ENCODE measurements around the gene C11orf98.

DNA sequence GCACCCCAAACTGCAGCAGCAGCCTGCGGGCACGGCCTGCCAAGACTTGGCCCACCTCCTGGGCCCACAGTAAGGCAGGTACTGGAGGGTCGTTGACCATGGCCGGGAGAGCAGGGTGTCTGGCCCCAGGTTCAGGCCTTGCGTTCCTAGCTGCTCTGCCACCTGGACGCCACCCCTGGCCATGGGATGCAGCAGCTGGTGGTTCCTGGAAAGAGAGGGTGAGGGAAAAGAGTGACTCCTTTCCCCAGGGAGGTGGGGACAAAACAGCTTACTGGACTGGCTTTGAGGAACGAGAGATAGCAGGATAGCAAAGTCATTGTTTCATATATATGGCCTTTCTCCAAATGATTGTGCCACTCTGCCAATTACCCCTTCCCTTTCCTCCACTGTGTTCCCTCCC lies 40.4 kb upstream of the C11orf98 start:
- no peak for TF ChIP-seq EP300 (IDR thresholded peaks at IDR 0.05)
- TF ChIP-seq, protein P1, sequence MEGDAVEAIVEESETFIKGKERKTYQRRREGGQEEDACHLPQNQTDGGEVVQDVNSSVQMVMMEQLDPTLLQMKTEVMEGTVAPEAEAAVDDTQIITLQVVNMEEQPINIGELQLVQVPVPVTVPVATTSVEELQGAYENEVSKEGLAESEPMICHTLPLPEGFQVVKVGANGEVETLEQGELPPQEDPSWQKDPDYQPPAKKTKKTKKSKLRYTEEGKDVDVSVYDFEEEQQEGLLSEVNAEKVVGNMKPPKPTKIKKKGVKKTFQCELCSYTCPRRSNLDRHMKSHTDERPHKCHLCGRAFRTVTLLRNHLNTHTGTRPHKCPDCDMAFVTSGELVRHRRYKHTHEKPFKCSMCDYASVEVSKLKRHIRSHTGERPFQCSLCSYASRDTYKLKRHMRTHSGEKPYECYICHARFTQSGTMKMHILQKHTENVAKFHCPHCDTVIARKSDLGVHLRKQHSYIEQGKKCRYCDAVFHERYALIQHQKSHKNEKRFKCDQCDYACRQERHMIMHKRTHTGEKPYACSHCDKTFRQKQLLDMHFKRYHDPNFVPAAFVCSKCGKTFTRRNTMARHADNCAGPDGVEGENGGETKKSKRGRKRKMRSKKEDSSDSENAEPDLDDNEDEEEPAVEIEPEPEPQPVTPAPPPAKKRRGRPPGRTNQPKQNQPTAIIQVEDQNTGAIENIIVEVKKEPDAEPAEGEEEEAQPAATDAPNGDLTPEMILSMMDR (IDR thresholded peaks at IDR 0.05) = no peak
- TF ChIP-seq POLR2AphosphoS5 (IDR thresholded peaks at IDR 0.05) = no peak
- no peak for TF ChIP-seq POLR2A (IDR thresholded peaks at IDR 0.05)
